K562 (cell line): ENCODE data around the gene TANGO6. TPM values are rescaled to one million over a fixed set of nuclear protein-coding genes. Genes with fewer than 3 reads are reported as not detected.

Experiments used
- ATAC-seq: fragments of 200-7000 bp; cut with Tn5 transposase; 3 replicates; pipeline ENCODE4 v1.9.1; 2020; ENCODE audit warnings: moderate library complexity
- BruUV-seq: library from RNA; stranded (reverse); fragments of 400-500 nt; replicated peaks from 2 replicates; lab custom pipeline; 2021; lab: Mats Ljungman, UMichigan
- CTCF ChIA-PET: fragments of 300-600 bp; formaldehyde crosslinking; extraction: SDS; loops from one replicate; lab custom pipeline; 2021; ENCODE audit warnings: low intra/inter-chr PET ratio; lab: Yijun Ruan, JAX
- POLR2A ChIA-PET: fragments of 300-600, 350-650 bp; sonication (Branson Sonifier 250); formaldehyde crosslinking; extraction: SDS; loops from one replicate; lab custom pipeline; 2021; ENCODE audit warnings: antibody characterized with exemption, inconsistent platforms; lab: Yijun Ruan, JAX
- DNase-seq, 4 experiments: peaks; one replicate each; pipeline versions ENCODE4 v3.0.0 to v3.0.0-alpha.2; 2011 to 2018; ENCODE audit warnings: low spot score in 3 of 4, mixed read lengths in 3 of 4; ENCODE audit errors: extremely low read depth in 1 of 4
- FAIRE-seq: peaks from 2 replicates; lab custom pipeline; 2011; peaks lifted over from hg19 to GRCh38; lab: Jason Lieb, UNC
- H2AFZ ChIP-seq: 2 replicates; pipeline ENCODE4 v1.6.0; 2011; ENCODE audit warnings: low read depth, low read length, control low read depth, inconsistent platforms
- H3K27ac ChIP-seq: fragments of 200-600 bp; 3 replicates; pipeline ENCODE4 v1.8.0; 2011; ENCODE audit warnings: low read depth, mild to moderate bottlenecking, control low read depth, inconsistent platforms, low read length, moderate library complexity, mixed read lengths; ENCODE audit errors: extremely low read depth
- H3K27me3 ChIP-seq, 2 experiments: fragments of 300-600 bp in 1 of 2; 2 replicates in 1 of 2; 3 replicates in 1 of 2; pipeline versions ENCODE4 v1.6.0 to v1.8.0; 2011; ENCODE audit warnings: inconsistent platforms in 2 of 2, low read length in 2 of 2, mild to moderate bottlenecking in 1 of 2, mixed read lengths in 1 of 2, moderate library complexity in 1 of 2; ENCODE audit not compliant: control insufficient read depth in 2 of 2, insufficient read depth in 2 of 2
- H3K36me3 ChIP-seq: fragments of 300-600 bp; 3 replicates; pipeline ENCODE4 v1.8.0; 2011; ENCODE audit warnings: mild to moderate bottlenecking, low read length, inconsistent platforms; ENCODE audit not compliant: control insufficient read depth, insufficient read depth
- H3K4me1 ChIP-seq, 2 experiments: fragments of 200-600 bp in 1 of 2; replicated peaks in 1 of 2; 2 replicates in 1 of 2; 3 replicates in 1 of 2; pipeline versions ENCODE4 v1.5.1 to v1.8.0; 2011; ENCODE audit warnings: inconsistent platforms in 2 of 2, low read length in 2 of 2, mild to moderate bottlenecking in 1 of 2, mixed read lengths in 1 of 2, moderate library complexity in 1 of 2; ENCODE audit not compliant: control insufficient read depth in 2 of 2, insufficient read depth in 2 of 2
- H3K4me2 ChIP-seq: 2 replicates; pipeline ENCODE4 v1.6.1; 2011; ENCODE audit warnings: low read length, control low read depth, inconsistent platforms, mixed read lengths; ENCODE audit not compliant: insufficient read depth
- H3K4me3 ChIP-seq: fragments of 200-600 bp; sonication (generic), shearing (Covaris generic); 2 replicates; pipeline ENCODE4 v1.5.1; 2016; ENCODE audit warnings: control low read depth, inconsistent platforms
- H3K79me2 ChIP-seq: fragments of 200-600 bp; 3 replicates; pipeline ENCODE4 v1.8.0; 2011; ENCODE audit warnings: low read length, inconsistent platforms; ENCODE audit not compliant: control insufficient read depth, insufficient read depth
- H3K9ac ChIP-seq, 2 experiments: 2 replicates each; pipeline versions ENCODE4 v1.6.0 to v1.6.1; 2011; ENCODE audit warnings: low read depth in 2 of 2, low read length in 2 of 2, control low read depth in 1 of 2, inconsistent platforms in 1 of 2, mild to moderate bottlenecking in 1 of 2, mixed read lengths in 1 of 2; ENCODE audit not compliant: insufficient read depth in 1 of 2
- H3K9me1 ChIP-seq: one replicate; pipeline ENCODE4 v1.6.0; 2011; ENCODE audit warnings: inconsistent platforms, mild to moderate bottlenecking, low read length, moderate library complexity; ENCODE audit not compliant: control insufficient read depth, insufficient read depth
- H3K9me3 ChIP-seq: replicated peaks from 2 replicates; pipeline ENCODE4 v1.5.1; 2011; ENCODE audit warnings: low read depth, low read length, inconsistent platforms; ENCODE audit not compliant: control insufficient read depth, insufficient read depth
- H4K20me1 ChIP-seq: replicated peaks from 2 replicates; pipeline ENCODE4 v1.6.1; 2011; ENCODE audit warnings: low read length, inconsistent platforms, mixed read lengths; ENCODE audit not compliant: control insufficient read depth, insufficient read depth
- ARID1B ChIP-seq: fragments of 450-650 bp; IDR thresholded peaks from 2 replicates; pipeline ENCODE4 v1.6.1; 2016; ENCODE audit warnings: antibody characterized with exemption, mild to moderate bottlenecking, inconsistent platforms
- CBX8 ChIP-seq: fragments of 200-600 bp; sonication (generic); IDR thresholded peaks from 2 replicates; pipeline ENCODE4 v1.6.1; 2012; ENCODE audit warnings: borderline replicate concordance, mixed run types, low read depth, mild to moderate bottlenecking, moderate library complexity, mixed read lengths, low read length, control low read depth, inconsistent platforms; ENCODE audit not compliant: poor library complexity, severe bottlenecking; ENCODE audit errors: extremely low read depth
- KLF16 ChIP-seq: IDR thresholded peaks from 2 replicates; pipeline ENCODE4 v1.6.1; 2016; ENCODE audit warnings: antibody characterized with exemption
- MBD1 ChIP-seq: fragments of 250-450 bp; sonication (Bioruptor Pico); IDR thresholded peaks from 2 replicates; pipeline ENCODE4 v1.8.0; 2022; ENCODE audit warnings: inconsistent platforms
- TRIM28 ChIP-seq: fragments of 450-650 bp; IDR thresholded peaks from 2 replicates; pipeline ENCODE4 v1.6.1; 2017
- ZC3H8 ChIP-seq: fragments of 450-650 bp; IDR thresholded peaks from 2 replicates; pipeline ENCODE4 v1.6.1; 2017
- ZNF584 ChIP-seq: fragments of 200-800 bp; sonication (Bioruptor generic); IDR thresholded peaks from 2 replicates; pipeline ENCODE4 v1.6.1; 2016; ENCODE audit warnings: low read depth, mild to moderate bottlenecking, missing genetic modification characterization, missing compliant biosample characterization
- WGBS: fragments of 100-300 bp; shearing (Covaris generic); methylation state at CpG from one replicate; pipeline ENCODE4 v1.1.6; 2016; ENCODE audit warnings: low coverage, mixed read lengths; ENCODE audit not compliant: insufficient coverage; ENCODE audit errors: missing lambda C conversion rate; 5-methylcytosine and 5-hydroxymethylcytosine counted together
- in situ Hi-C: fragments of 300-500 bp; cut with MboI; formaldehyde crosslinking; loops from 4 replicates; pipeline ENCODE4 v1.15.0; 2018; ENCODE audit warnings: inconsistent platforms, mixed read lengths
- intact Hi-C: fragments of 100-400 bp; cut with micrococcal nuclease; formaldehyde crosslinking; loops from 2 replicates; pipeline ENCODE4 v1.14.2; 2022
- polyA plus RNA-seq, 8 experiments: library from polyadenylated mRNA; depleted of rRNA in 4 of 8; stranded (reverse) in 5 of 8; unstranded in 3 of 8; fragments of >200 nt; fragmentation: Nextera tagmentation in 2 of 8; fragmentation: Illumina TruSeq in 1 of 8; extraction: Ambion mirVana in 2 of 8; extraction: Trizol in 1 of 8; gene quantifications; 2 replicates each; pipeline versions ENCODE4 v1.2.1 to v1.2.3, GENCODE V29; 2011 to 2014; ENCODE audit warnings: inconsistent platforms in 1 of 8, missing spikeins in 1 of 8
- total RNA-seq, 7 experiments: library from RNA; depleted of rRNA in 6 of 7; stranded (reverse); fragments of >200 nt in 6 of 7; fragmentation: Illumina TruSeq in 2 of 7; extraction: Trizol in 2 of 7; gene quantifications; 2 replicates each; pipeline versions ENCODE4 v1.2.1 to v1.2.3, GENCODE V29; 2011 to 2021; ENCODE audit warnings: low replicate concordance in 1 of 7

TANGO6 gene
- total and polyA plus RNA-seq, 9 of the 15 experiments (the other 6 are each of a cell fraction or from before 2014, with no cell fraction given): 1.6 to 15.2 (median 9.6) TPM

- no peaks in the 10 kb centered on the region for H3K36me3 ChIP-seq
- no peak overlapping the region for H3K4me3 ChIP-seq
- no peaks in the 10 kb centered on the region for H3K9me3 ChIP-seq
- in situ Hi-C loops (no loop called here), intact Hi-C loops (no loop called here)
- no peak overlapping the region for H3K4me2 ChIP-seq
- no peak overlapping the region for H3K9ac ChIP-seq
- DNase-seq (no peak), FAIRE-seq (no peak), ATAC-seq (no peak)
- no peak overlapping the region for H3K27ac ChIP-seq
- no peaks in the 10 kb centered on the region for H3K27me3 ChIP-seq
- H3K4me1 ChIP-seq: no peaks in the 10 kb centered on the region
- no TSS peak for BruUV-seq
- CTCF ChIA-PET: no interaction called here
- no peaks in the 10 kb centered on the region for H3K9me1 ChIP-seq
- TF ChIP-seq CBX8 (no peak), ZC3H8 (no peak), TRIM28 (no peak), KLF16 (no peak), ZNF584 (no peak), ARID1B (no peak), MBD1 (CRISPR knock-in tag) (no peak)
- no peak overlapping the region for H2AFZ ChIP-seq
- H3K79me2 ChIP-seq: no peaks in the 10 kb centered on the region
- no peaks in the 10 kb centered on the region for H4K20me1 ChIP-seq
- POLR2A ChIA-PET: interaction anchor here (1.0 to 1.5 kb wide), 3 partner anchors 9 to 16 kb away, joined by 3 to 8 read pairs (median 4); no protein-coding TSS in a partner anchor
- WGBS: 64% methylated on average over 3 of the region's 3 CpGs
These were observed 213.1 kb downstream of the TANGO6 start for GRCh38 chr16:69056421-69056820.
